ENCODE data around the gene GALNT2. TPM values are rescaled to one million over a fixed set of nuclear protein-coding genes. Genes with fewer than 3 reads are reported as not detected.

The GALNT2 gene
- total and polyA plus RNA-seq, 12 donors, result 9.7 to 35.1 (median 25.8) TPM

- Histone ChIP-seq H3K36me3 (no peaks in the 10 kb centered on the region), H3K27me3 (no peaks in the 10 kb centered on the region), H3K4me1 (peaks cover 12 to 70% (median 45%) of the 10 kb centered on the region in 9 donors), H3K27ac (peak overlapping the region in 1 of 10 donors; percentile 13), H3K9me3 (peaks cover 0 to 9% (median 0%) of the 10 kb centered on the region in 11 donors), H3K4me3 (no peak overlapping the region)
- TF ChIP-seq, protein P1, sequence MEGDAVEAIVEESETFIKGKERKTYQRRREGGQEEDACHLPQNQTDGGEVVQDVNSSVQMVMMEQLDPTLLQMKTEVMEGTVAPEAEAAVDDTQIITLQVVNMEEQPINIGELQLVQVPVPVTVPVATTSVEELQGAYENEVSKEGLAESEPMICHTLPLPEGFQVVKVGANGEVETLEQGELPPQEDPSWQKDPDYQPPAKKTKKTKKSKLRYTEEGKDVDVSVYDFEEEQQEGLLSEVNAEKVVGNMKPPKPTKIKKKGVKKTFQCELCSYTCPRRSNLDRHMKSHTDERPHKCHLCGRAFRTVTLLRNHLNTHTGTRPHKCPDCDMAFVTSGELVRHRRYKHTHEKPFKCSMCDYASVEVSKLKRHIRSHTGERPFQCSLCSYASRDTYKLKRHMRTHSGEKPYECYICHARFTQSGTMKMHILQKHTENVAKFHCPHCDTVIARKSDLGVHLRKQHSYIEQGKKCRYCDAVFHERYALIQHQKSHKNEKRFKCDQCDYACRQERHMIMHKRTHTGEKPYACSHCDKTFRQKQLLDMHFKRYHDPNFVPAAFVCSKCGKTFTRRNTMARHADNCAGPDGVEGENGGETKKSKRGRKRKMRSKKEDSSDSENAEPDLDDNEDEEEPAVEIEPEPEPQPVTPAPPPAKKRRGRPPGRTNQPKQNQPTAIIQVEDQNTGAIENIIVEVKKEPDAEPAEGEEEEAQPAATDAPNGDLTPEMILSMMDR (IDR thresholded peaks at IDR 0.05), result no peak
- ATAC-seq (no peak), DNase-seq (no peak)
- 64 to 80% methylated on average over 8 of the region's 8 CpGs for WGBS, 2 donors
- intact Hi-C loops (cut with DNase I), result loop anchor here in 1 of 10 donors (10.0 kb wide), 1 partner anchor 96 kb away; the partner anchor contains the start of gene GALNT2
These were observed 94.1 kb downstream of the GALNT2 start for GRCh38 chr1:230160957-230161771.

DNA sequence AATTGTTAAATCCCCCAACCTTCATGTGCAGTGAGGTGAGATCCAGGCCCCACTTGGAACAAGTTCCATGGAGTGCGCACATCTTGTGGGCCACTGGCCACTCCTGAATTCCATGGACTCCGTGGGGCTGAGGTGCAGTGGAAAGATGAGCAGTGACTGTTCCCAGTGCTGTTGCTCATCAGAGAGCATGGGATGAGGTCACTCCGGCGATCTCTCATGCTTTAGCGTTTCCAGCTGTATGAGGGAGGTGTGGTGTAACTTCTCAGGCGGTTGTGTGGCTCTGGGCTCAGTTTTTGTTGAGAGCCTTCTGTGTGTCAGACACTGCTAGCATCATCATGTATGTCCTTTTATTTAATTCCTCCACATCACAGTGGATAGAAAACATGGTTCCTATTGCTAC is 96.2 kb downstream of the GALNT2 start:
- H3K27ac ChIP-seq, result peak overlapping the region in 3 of 10 donors; percentile 19 to 66 (median 21)
- intact Hi-C loops (cut with DNase I), result loop anchor here in 1 of 10 donors (10.0 kb wide), 1 partner anchor 98 kb away; the partner anchor contains the start of gene GALNT2
- ATAC-seq, result peak in 7 of 8 donors; percentile 35 to 85 (median 65)
- peaks cover 11 to 68% (median 38%) of the 10 kb centered on the region in 9 donors for H3K4me1 ChIP-seq
- H3K9me3 ChIP-seq, result peaks cover 0 to 3% (median 0%) of the 10 kb centered on the region in 11 donors
- no peak overlapping the region for H3K4me3 ChIP-seq
- no peaks in the 10 kb centered on the region for H3K27me3 ChIP-seq
- no peak for DNase-seq
- TF ChIP-seq, protein P1 (IDR thresholded peaks at IDR 0.05), result no peak
- WGBS, 2 donors, result 80 to 85% methylated on average over 6 of the region's 6 CpGs
- H3K36me3 ChIP-seq, result no peaks in the 10 kb centered on the region

GRCh38 chr1:230163719-230164118 is 96.7 kb downstream of the GALNT2 start:
- no peak overlapping the region for H3K4me3 ChIP-seq
- H3K27ac ChIP-seq, result peak overlapping the region in 3 of 10 donors; percentile 19 to 66 (median 21)
- TF ChIP-seq, protein P1 (IDR thresholded peaks at IDR 0.05), result no peak
- no peak for DNase-seq
- H3K9me3 ChIP-seq, result peaks cover 0 to 3% (median 0%) of the 10 kb centered on the region in 11 donors
- 83 to 92% methylated on average over 3 of the region's 3 CpGs for WGBS, 2 donors
- peaks cover 6 to 63% (median 34%) of the 10 kb centered on the region in 9 donors for H3K4me1 ChIP-seq
- H3K27me3 ChIP-seq, result no peaks in the 10 kb centered on the region
- ATAC-seq, result peak in 5 of 8 donors; percentile 19 to 42 (median 38)
- intact Hi-C loops (cut with DNase I), result loop anchor here in 1 of 10 donors (10.0 kb wide), 1 partner anchor 99 kb away; the partner anchor contains the start of gene GALNT2
- H3K36me3 ChIP-seq, result no peaks in the 10 kb centered on the region

DNA sequence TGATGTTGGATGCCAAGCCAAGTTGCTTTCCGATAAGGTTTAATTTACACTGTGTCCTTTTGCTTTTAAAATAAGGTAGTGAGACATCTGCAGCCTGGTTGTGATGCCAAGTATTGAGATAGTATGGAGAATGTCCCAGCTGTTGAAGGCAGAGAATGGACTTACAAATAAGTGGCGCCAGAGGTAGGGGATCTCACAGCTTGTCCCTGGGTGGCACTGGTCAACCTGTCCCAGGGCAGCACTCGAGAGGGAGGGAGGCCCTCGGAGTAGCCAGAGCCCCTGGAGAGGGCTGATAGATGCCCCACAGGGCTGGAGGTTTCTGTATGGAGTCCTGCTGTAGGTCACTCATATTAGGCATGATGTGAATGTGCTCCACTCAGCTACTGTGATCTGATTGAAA is 98.5 kb downstream of the GALNT2 start:
- no peaks in the 10 kb centered on the region for H3K36me3 ChIP-seq
- intact Hi-C loops (cut with DNase I), result loop anchor here in 2 of 10 donors (5.0 to 10.0 kb wide), 2 partner anchors 101 to 323 kb away; partner anchors contain the start of gene GALNT2 (in 1 of the 2)
- DNase-seq, result no peak
- peaks cover 0 to 54% (median 23%) of the 10 kb centered on the region in 9 donors for H3K4me1 ChIP-seq
- ATAC-seq, result peak in 3 of 8 donors; percentile 8 to 64 (median 51)
- 66 to 78% methylated on average over 4 of the region's 4 CpGs for WGBS, 2 donors
- no peak overlapping the region for H3K4me3 ChIP-seq
- no peaks in the 10 kb centered on the region for H3K27me3 ChIP-seq
- no peak overlapping the region for H3K27ac ChIP-seq
- peaks cover 0 to 3% (median 0%) of the 10 kb centered on the region in 11 donors for H3K9me3 ChIP-seq
- TF ChIP-seq, protein P1 (IDR thresholded peaks at IDR 0.05), result no peak

All from heart right ventricle (tissue), 16 donors.